Measurements from ENCODE around the gene CD99. TPM values are rescaled to one million over a fixed set of nuclear protein-coding genes. Genes with fewer than 3 reads are reported as not detected.

Gene CD99
- total and polyA plus RNA-seq, 2 of the 13 experiments (the other 11 are each of a cell fraction or from before 2014, with no cell fraction given) = 78.8 to 111 TPM

DNA sequence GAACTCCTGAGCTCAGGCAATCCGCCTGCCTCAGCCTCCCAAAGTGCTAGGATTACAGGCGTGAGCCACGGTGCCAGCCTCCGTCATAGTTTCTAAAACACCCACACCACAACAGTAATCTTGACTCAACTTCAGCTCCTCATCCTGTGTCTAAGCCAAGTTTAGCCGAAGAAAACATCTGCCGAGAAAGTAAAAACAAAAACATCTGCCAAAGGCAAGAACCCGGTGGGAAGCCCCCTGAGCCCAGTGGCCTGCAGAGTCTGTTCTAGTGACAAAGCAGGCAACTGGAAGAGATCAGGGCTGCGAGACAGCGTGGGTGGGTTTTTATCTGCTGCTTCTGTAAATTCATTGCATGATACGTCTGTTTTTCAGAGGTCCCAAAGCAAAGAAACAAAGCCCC lies 26.6 kb upstream of the CD99 start (continued):
- TF ChIP-seq, protein P1, sequence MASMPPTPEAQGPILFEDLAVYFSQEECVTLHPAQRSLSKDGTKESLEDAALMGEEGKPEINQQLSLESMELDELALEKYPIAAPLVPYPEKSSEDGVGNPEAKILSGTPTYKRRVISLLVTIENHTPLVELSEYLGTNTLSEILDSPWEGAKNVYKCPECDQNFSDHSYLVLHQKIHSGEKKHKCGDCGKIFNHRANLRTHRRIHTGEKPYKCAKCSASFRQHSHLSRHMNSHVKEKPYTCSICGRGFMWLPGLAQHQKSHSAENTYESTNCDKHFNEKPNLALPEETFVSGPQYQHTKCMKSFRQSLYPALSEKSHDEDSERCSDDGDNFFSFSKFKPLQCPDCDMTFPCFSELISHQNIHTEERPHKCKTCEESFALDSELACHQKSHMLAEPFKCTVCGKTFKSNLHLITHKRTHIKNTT (CRISPR knock-in tag; IDR thresholded peaks at IDR 0.05) = no peak
- TF ChIP-seq ARHGAP35 (CRISPR knock-in tag; IDR thresholded peaks at IDR 0.05; ENCODE audit: borderline replicate concordance) = no peak
- no peak for TF ChIP-seq ZSCAN12 (CRISPR knock-in tag; IDR thresholded peaks at IDR 0.05)
- no peak for TF ChIP-seq NR0B2 (CRISPR knock-in tag; IDR thresholded peaks at IDR 0.05)
- TF ChIP-seq ZNF30 (CRISPR knock-in tag; IDR thresholded peaks at IDR 0.05) = no peak
- no peak for TF ChIP-seq SMARCC2 (IDR thresholded peaks at IDR 0.05)

- Histone ChIP-seq H2AFZ (ENCODE audit: low read length) (no peak overlapping the region), H3K9ac (ENCODE audit: insufficient read depth, low read depth, low read length) (no peak overlapping the region), H3K27me3 (ENCODE audit: control insufficient read depth in 1 of 2, insufficient read depth in 2 of 2, low read length in 2 of 2) (no peaks in the 10 kb centered on the region), H3K9me3 (ENCODE audit: low read length) (no peaks in the 10 kb centered on the region), H3K4me1 (ENCODE audit: insufficient read depth, low read length) (peaks cover 20% of the 10 kb centered on the region), H3K79me2 (ENCODE audit: insufficient read depth, low read length) (no peaks in the 10 kb centered on the region), H4K20me1 (ENCODE audit: insufficient read depth, low read length) (no peaks in the 10 kb centered on the region), H3K4me2 (ENCODE audit: low read depth, low read length) (peak overlapping the region; percentile 28), H3K4me3 (replicated peaks in 1 of 3; ENCODE audit: insufficient read depth in 1 of 3, low read depth in 2 of 3, low read length in 3 of 3) (no peak overlapping the region), H3K27ac (ENCODE audit: extremely low read length, insufficient read depth, low read length) (no peak overlapping the region), H3K36me3 (replicated peaks in 1 of 2; ENCODE audit: control insufficient read depth in 1 of 2, insufficient read depth in 2 of 2, low read length in 2 of 2) (no peaks in the 10 kb centered on the region)
- BruUV-seq (replicated peaks) = no TSS peak
- WGBS (ENCODE audit: low lambda C conversion rate) = 25% methylated on average over 7 of the region's 7 CpGs
- intact Hi-C loops (cut with micrococcal nuclease; ENCODE audit: unreplicated experiment) (no loop called here), in situ Hi-C loops (cut with HindIII; ENCODE audit: extremely low pct_ligation_motif_present, low pct_unique_long_range_greater_than_20kb) (no loop called here)
- ChIA-PET CTCF (ENCODE audit: low intra/inter-chr PET ratio, low total read pairs) (no interaction called here), POLR2A (no interaction called here)
- ATAC-seq (peak; percentile 92), DNase-seq (ENCODE audit: low spot score) (peak; percentile 34), FAIRE-seq (peak; percentile 71)
- TF ChIP-seq TEAD2 (CRISPR knock-in tag; IDR thresholded peaks at IDR 0.05) (no peak), FOSL2 (CRISPR knock-in tag; IDR thresholded peaks at IDR 0.05) (peak; percentile 55), TARDBP (CRISPR knock-in tag; IDR thresholded peaks at IDR 0.05) (peak; percentile 51; the same call in 1 of the 2 replicates), ZNF121 (CRISPR knock-in tag; IDR thresholded peaks at IDR 0.05) (peak; percentile 41; the same call in 1 of the 2 replicates), HNF4A (CRISPR knock-in tag; IDR thresholded peaks at IDR 0.05) (peak; percentile 72), PAXIP1 (CRISPR knock-in tag; conservative IDR thresholded peaks at IDR 0.05) (peak; percentile 20; the same call in 1 of the 2 replicates), HNF4G (IDR thresholded peaks at IDR 0.05; ENCODE audit: borderline replicate concordance, low read depth, low read length) (peak; percentile 36; the same call in 1 of the 2 replicates), HNF4G (CRISPR knock-in tag; IDR thresholded peaks at IDR 0.05; ENCODE audit: borderline replicate concordance, low read depth) (no peak), MTF2 (CRISPR knock-in tag; IDR thresholded peaks at IDR 0.05; ENCODE audit: borderline replicate concordance) (no peak)
- TF ChIP-seq, protein P2, sequence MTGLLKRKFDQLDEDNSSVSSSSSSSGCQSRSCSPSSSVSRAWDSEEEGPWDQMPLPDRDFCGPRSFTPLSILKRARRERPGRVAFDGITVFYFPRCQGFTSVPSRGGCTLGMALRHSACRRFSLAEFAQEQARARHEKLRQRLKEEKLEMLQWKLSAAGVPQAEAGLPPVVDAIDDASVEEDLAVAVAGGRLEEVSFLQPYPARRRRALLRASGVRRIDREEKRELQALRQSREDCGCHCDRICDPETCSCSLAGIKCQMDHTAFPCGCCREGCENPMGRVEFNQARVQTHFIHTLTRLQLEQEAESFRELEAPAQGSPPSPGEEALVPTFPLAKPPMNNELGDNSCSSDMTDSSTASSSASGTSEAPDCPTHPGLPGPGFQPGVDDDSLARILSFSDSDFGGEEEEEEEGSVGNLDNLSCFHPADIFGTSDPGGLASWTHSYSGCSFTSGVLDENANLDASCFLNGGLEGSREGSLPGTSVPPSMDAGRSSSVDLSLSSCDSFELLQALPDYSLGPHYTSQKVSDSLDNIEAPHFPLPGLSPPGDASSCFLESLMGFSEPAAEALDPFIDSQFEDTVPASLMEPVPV (CRISPR knock-in tag; IDR thresholded peaks at IDR 0.05) = 0 out of 2 replicates have a peak, but pooled peaks have one; percentile 35
These were observed 25.4 kb upstream of the CD99 start for GRCh38 chrX:2665387-2666304.

All from HepG2 (cell line).